ENCODE measurements around the gene MAPRE2. TPM values are rescaled to one million over a fixed set of nuclear protein-coding genes. Genes with fewer than 3 reads are reported as not detected.

MAPRE2 gene
- total RNA-seq, 4 donors from 2014 or later = 22.9 to 39.2 (median 35.8) TPM

DNA sequence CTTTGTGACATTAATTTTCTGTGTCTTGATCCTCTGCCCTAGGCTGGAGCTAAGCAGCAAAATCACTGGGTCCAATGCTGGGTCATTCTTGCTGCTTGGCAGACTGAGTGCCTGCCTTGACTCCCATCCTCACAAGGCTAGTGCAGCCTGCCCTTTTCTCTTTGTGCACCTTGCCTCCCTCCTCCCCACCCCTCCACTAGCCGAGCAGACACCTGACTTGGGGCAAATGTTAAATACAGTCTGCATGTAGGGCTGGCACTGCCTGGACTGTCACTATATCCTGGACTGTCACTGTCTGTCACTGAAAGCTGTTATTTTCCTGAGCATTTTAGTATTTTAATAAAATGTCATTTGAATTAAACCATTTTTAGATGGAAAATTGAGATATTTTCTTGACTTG is 33.4 kb downstream of the MAPRE2 start:
- Histone ChIP-seq H3K4me3 (no peak overlapping the region), H3K27me3 (no peaks in the 10 kb centered on the region), H3K36me3 (peaks cover 0 to 11% of the 10 kb centered on the region in 2 donors), H3K4me1 (peaks cover 9 to 56% (median 10%) of the 10 kb centered on the region in 3 donors), H3K9me3 (no peaks in the 10 kb centered on the region), H3K27ac (peak overlapping the region in 3 of 4 donors; percentile 11 to 15 (median 11))
- no peak for ATAC-seq
- no peak for TF ChIP-seq EP300 (IDR thresholded peaks at IDR 0.05)
- no peak for TF ChIP-seq POLR2A (IDR thresholded peaks at IDR 0.05)
- TF ChIP-seq, protein P1, sequence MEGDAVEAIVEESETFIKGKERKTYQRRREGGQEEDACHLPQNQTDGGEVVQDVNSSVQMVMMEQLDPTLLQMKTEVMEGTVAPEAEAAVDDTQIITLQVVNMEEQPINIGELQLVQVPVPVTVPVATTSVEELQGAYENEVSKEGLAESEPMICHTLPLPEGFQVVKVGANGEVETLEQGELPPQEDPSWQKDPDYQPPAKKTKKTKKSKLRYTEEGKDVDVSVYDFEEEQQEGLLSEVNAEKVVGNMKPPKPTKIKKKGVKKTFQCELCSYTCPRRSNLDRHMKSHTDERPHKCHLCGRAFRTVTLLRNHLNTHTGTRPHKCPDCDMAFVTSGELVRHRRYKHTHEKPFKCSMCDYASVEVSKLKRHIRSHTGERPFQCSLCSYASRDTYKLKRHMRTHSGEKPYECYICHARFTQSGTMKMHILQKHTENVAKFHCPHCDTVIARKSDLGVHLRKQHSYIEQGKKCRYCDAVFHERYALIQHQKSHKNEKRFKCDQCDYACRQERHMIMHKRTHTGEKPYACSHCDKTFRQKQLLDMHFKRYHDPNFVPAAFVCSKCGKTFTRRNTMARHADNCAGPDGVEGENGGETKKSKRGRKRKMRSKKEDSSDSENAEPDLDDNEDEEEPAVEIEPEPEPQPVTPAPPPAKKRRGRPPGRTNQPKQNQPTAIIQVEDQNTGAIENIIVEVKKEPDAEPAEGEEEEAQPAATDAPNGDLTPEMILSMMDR (IDR thresholded peaks at IDR 0.05) = no peak
- TF ChIP-seq POLR2AphosphoS5 (IDR thresholded peaks at IDR 0.05) = no peak
- no CpG with 5 or more reads among the region's 1 CpG for WGBS, 2 donors (ENCODE audit: low coverage in 1 of 2)

DNA sequence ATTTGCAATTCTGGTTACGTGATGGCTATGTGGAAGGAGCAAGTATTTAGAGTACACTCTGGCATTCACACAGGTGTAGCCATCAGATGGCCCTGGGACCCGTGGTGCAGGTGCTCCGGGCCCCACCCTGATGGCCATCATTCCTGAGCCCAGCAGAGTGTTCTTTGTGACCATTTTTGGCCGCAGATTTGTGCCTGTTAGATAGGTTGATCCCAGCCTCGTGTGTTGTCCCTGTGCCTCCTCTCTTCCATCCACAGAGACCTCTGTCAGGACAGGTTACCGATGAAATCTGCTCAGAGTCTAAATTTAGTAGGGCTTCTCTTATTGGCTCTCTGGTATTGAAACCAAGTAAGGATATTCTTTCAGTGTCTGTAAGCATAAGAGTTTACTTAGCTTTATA is 33.9 kb downstream of the MAPRE2 start:
- H3K4me1 ChIP-seq = peaks cover 9 to 56% (median 10%) of the 10 kb centered on the region in 3 donors
- no peak for ATAC-seq
- no peak for TF ChIP-seq POLR2AphosphoS5 (IDR thresholded peaks at IDR 0.05)
- no peak for TF ChIP-seq POLR2A (IDR thresholded peaks at IDR 0.05)
- TF ChIP-seq, protein P1 (IDR thresholded peaks at IDR 0.05) = no peak
- no peak for TF ChIP-seq EP300 (IDR thresholded peaks at IDR 0.05)
- 31 to 59% methylated on average over 2 to 4 of the region's 6 CpGs for WGBS, 2 donors (ENCODE audit: low coverage in 1 of 2)
- no peaks in the 10 kb centered on the region for H3K9me3 ChIP-seq
- H3K27me3 ChIP-seq = no peaks in the 10 kb centered on the region
- H3K4me3 ChIP-seq = no peak overlapping the region
- H3K27ac ChIP-seq = peak overlapping the region in 3 of 4 donors; percentile 7 to 11 (median 11)
- H3K36me3 ChIP-seq = peaks cover 0 to 11% of the 10 kb centered on the region in 2 donors

DNA sequence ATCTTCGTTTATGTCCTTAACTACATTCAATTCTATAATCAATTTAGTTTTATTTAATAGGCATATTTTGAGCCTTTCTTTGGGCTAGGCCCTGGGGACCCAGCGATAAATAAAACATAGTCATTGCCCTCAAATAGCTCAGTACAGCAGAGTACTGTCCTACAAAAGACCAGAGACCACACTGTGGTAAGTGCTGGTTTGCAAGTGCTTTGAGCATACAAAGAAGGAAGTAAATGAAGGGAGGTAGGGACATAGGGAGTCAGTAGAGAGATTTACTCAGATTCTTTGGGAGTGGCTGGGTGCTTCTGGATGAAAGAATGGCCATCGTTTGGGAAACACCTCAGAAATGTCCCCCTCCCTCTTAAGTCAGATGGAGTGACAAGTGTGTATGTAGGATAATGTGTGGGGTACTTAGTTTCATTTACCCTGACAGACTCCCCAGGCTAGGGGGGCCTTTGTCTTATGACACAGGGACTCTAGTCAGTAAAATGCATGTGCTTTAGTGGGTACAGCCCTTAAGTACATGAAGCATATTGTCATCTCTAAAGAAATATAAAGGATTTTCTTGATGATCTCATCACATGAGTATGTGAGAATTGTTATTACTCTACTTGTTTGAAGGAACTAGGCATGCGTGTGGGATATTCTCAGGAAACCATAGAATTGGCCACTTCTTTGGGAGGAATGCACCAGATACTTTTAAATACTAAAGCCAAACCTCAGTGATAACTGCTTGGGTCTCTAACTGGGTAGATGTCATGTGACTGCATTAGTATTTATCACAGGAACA is 35.1 kb downstream of the MAPRE2 start:
- no peak for ATAC-seq
- 48 to 61% methylated on average over 4 of the region's 4 CpGs for WGBS, 2 donors (ENCODE audit: low coverage in 1 of 2)
- H3K27ac ChIP-seq = no peak overlapping the region

DNA sequence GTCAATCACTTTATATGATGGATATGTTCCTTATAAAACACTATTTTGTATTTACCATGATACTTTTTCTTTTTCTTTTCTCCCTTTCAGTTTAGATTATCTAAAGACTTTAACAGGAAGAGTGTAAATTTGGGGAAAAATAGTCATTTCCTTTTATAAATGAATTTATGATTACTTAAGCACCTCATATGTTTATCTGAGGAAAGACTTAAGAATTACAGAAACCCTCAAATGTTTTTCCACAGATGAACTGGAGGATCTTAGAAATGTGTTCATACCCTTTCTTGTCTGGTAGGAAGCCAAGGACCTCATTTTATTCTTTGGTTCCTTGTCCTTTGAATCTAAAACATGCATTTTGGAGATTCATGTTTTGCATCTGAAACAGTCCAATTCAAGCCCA is 36.7 kb downstream of the MAPRE2 start:
- no peaks in the 10 kb centered on the region for H3K36me3 ChIP-seq
- no peaks in the 10 kb centered on the region for H3K9me3 ChIP-seq
- peaks cover under 1 to 37% (median 7%) of the 10 kb centered on the region in 3 donors for H3K4me1 ChIP-seq
- H3K4me3 ChIP-seq = no peak overlapping the region
- no peak overlapping the region for H3K27ac ChIP-seq
- TF ChIP-seq POLR2A (IDR thresholded peaks at IDR 0.05) (no peak), POLR2AphosphoS5 (IDR thresholded peaks at IDR 0.05) (no peak), EP300 (IDR thresholded peaks at IDR 0.05) (no peak)
- TF ChIP-seq, protein P1 (IDR thresholded peaks at IDR 0.05) = no peak
- ATAC-seq = no peak
- no peaks in the 10 kb centered on the region for H3K27me3 ChIP-seq

More for the DNA sequence above, 35.1 kb downstream of the MAPRE2 start:
- Histone ChIP-seq H3K4me1 (peaks cover 9 to 52% (median 10%) of the 10 kb centered on the region in 3 donors), H3K27me3 (no peaks in the 10 kb centered on the region), H3K36me3 (peaks cover 0 to under 1% of the 10 kb centered on the region in 2 donors), H3K4me3 (no peak overlapping the region), H3K9me3 (no peaks in the 10 kb centered on the region)
- TF ChIP-seq POLR2A (IDR thresholded peaks at IDR 0.05) (no peak), EP300 (IDR thresholded peaks at IDR 0.05) (no peak), POLR2AphosphoS5 (IDR thresholded peaks at IDR 0.05) (no peak)
- TF ChIP-seq, protein P1 (IDR thresholded peaks at IDR 0.05) = no peak

DNA sequence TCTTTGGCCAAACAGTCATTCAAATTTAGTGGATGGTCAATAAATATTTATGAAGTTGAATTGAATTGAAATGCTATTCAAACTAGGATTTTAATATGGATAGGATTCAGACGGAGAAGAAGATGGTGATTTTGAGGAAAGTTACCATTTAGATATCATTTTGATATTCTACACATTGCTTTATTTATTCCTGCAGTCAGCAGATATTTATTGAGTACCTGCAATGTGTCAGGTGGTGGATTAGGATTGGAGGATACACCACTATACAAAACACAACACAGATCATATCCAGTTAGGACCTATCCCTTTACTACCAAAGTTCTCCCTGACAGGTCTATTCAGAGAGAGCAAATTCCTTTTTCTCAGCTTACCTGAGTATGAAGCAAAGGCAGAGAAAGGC is 38.8 kb downstream of the MAPRE2 start:
- no peak overlapping the region for H3K4me3 ChIP-seq
- H3K9me3 ChIP-seq = no peaks in the 10 kb centered on the region
- ATAC-seq = no peak
- H3K36me3 ChIP-seq = no peaks in the 10 kb centered on the region
- H3K27ac ChIP-seq = no peak overlapping the region
- TF ChIP-seq POLR2AphosphoS5 (IDR thresholded peaks at IDR 0.05) (no peak), EP300 (IDR thresholded peaks at IDR 0.05) (no peak), POLR2A (IDR thresholded peaks at IDR 0.05) (no peak)
- TF ChIP-seq, protein P1 (IDR thresholded peaks at IDR 0.05) = no peak
- WGBS, 2 donors (ENCODE audit: low coverage in 1 of 2) = 92 to 100% methylated on average over 1 of the region's 1 CpG
- H3K27me3 ChIP-seq = no peaks in the 10 kb centered on the region
- H3K4me1 ChIP-seq = peaks cover 2 to 19% (median 3%) of the 10 kb centered on the region in 3 donors

Measured in gastroesophageal sphincter (tissue), 4 donors.